Glomerular visceral epithelial cell (primary cell): ENCODE data around the gene LRP5.
"Not testable (repeated sequence)": the region's sequence is repeated elsewhere in the genome, so short reads cannot be mapped to it uniquely, and the experiment has no call there.

Source experiments
- DNase-seq: peaks from one replicate; pipeline ENCODE4 v3.0.0-alpha.2; 2016; ENCODE audit errors: extremely low spot score

Gene LRP5

DNA sequence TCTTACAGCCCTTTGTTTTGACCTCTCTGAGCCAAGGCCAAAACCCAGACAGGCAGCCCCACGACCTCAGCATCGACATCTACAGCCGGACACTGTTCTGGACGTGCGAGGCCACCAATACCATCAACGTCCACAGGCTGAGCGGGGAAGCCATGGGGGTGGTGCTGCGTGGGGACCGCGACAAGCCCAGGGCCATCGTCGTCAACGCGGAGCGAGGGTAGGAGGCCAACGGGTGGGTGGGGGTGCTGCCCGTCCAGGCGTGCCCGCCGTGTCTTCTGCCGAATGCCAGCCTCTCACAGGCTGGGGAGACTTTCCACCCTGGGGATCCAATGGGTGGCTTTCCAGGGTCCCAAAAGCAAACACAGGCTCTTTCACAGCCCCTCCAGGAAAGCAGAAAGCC lies 111.1 kb downstream of the LRP5 start:
- no peak for DNase-seq

DNA sequence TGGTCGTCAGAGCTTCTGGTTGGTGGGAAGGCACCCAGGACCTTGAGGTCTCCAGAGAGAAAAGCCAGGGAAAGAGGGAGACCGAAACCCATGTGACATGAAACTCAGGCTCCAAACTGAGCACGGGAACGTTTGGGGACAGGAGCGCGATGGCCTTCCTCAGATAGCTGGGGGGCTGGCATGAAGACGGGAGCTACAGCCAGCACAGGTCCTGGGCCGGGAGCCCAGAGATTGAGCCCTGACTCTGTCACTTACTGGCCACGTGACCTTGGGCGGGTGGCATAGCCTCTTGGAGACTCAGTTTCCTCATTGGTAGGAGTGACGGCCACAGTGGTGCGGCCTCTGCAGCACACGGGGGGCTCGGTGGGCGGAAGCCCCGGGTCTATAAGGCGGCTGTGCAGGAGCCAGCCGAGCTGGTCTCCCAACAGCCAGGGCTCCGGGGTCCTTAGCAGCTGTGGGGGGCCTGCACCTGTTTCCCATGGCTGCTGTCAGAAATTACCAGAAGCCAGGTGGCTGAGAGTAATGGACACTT lies 111.8 kb downstream of the LRP5 start:
- no peak for DNase-seq

DNA sequence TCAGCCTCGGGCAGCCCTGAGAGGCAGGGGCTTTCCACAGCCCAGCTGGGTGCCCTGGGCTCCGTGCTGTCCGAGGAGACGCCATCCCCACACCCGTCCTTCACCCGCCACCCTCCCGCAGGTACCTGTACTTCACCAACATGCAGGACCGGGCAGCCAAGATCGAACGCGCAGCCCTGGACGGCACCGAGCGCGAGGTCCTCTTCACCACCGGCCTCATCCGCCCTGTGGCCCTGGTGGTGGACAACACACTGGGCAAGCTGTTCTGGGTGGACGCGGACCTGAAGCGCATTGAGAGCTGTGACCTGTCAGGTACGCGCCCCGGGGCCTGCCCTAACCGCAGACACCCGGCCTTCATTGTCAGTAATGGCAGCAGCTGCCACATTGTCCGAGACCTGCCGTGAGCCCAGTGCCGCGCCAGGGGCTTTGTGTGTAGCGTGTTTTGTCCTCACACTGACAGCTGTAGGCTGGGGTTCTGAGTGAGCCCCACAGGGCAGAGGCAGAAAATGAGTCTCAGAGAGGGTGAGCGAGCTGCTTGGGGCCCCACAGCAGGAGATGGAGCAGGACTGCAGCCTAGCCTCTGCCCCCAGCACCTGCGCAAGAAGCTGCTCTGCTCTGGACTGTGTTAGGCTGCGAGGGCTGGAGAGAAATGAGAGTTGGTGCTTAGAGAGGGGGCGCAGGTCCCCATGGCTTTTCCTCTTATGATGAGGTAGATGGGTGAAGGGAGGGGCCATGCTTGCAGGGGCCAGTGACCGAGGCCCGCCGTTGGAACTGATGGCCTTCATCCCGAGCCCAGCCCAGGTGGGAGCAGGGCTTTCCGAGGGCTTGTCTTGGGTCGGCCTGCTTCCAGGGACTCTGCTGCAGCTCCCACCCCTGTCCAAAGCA lies 112.8 kb downstream of the LRP5 start:
- DNase-seq: no peak

DNA sequence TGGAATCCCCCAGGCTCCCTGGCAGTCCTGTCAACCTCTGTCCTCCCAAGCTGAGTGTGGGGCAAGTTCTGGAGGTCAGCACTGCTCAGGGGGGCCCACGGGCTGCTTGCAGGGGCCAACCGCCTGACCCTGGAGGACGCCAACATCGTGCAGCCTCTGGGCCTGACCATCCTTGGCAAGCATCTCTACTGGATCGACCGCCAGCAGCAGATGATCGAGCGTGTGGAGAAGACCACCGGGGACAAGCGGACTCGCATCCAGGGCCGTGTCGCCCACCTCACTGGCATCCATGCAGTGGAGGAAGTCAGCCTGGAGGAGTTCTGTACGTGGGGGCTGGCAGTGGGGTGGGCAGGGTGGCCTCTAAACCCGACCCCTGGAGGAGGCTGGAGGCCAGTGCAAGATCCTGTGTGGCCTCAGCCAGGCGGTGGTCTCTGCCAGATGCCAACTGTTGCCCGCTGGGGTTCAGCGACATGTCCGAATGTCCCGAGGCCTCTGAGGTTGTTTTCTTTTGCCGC lies 113.5 kb downstream of the LRP5 start:
- DNase-seq: no peak

DNA sequence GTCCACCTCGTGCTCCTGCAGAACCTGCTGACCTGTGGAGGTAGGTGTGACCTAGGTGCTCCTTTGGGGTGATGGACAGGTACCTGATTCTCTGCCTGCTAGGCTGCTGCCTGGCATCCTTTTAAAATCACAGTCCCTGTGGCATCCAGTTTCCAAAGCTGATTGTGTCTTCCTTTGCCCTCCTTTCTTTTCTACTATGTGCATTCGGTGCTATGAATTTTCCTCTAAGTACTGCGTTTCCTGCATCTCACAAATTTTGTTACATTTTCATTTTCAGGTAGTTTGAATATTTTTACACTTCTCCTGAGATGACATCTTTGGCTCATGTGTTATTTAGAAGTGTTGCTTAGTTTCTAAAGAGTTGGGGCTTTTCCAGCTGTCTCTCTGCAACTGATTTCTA lies 117.3 kb downstream of the LRP5 start:
- DNase-seq: no peak

DNA sequence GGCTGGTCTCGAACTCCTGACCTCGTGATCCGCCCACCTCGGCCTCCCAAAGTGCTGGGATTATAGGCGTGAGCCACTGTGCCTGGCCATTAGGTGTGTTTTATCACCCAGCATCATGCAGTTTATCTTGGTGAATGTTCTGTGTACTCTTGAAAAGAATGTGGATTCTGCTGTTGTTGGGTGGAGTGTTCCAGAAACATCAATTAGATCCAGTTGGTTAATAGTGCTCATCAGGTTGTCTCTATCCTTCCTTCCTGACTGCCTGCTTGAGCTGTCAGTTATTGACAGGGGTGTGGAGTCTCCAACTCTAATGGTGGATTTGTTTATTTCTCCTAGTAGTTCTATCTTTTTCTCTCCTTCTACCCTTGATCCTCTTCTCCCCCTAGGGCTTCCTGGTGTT lies 118.0 kb downstream of the LRP5 start:
- DNase-seq: no peak

DNA sequence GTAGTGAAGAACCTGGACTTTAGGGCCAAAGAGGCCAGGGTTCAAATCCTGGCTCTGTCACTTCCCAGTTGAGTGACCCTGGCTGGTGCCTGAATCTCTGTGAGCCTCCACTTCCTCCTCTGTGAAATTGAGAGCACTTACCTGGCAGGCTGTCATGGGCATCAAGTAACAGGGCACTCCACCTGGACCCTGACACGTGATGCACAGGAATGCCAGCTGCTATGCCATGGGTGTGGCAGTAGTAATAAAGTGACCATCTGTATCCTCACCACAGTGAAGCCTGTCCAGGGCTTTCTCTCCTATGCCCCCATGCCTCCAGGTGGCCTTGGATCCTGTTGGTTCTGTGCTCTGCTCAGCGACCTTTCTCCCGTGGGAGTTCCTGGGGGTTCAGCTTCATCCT lies 118.4 kb downstream of the LRP5 start:
- DNase-seq: no peak

DNA sequence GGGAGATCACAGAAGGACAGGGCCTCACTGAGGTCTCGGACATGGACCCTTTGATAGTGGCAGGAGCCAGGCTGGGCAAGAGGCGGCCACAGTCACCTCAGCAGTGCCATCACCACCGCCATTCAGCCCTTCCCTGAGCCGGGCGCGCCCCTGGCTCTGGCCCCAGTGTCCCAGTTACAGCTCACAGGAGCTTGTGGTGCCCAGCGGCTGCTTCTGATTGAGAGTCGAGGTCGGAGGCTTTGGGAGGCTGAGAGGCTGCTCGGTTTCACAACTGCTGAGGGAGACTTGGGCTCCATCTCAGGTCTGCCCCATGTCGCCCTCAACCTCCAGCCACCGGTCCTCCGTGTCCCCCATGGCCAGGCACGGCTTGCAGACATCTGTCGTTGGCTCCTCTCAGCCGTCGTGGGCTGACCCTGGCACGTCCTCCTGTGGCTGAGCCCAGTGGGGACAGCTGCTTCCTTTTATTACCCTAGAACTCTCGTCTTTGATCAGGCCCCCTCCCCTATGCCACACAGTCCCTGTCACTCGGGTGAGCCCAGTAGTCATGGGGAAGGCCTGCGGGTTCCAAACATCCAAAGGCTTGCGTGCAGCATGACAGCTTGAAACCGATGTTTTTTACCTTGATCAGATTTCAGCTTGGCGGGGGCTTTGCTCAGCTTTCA lies 119.7 kb downstream of the LRP5 start:
- no peak for DNase-seq

DNA sequence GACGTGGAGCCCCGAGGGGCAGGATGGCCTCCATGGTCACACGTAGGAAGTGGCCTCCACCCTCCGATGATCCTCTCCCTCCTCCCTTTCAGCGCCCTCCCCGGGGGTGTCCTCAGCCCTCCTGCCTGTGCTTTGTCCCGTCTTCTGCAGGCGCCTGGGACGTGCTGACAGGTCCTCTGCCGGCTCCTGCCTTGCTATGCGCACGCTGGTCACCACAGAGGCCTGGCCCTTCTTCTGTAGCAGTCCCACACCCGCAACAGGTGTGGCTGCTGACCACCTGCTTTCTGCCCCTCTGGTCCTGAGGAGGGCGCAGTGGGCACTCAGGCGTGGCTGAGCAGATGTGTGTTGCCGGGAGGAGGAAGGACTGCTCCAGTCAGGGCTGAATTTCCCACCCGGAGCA lies 120.5 kb downstream of the LRP5 start:
- no peak for DNase-seq

DNA sequence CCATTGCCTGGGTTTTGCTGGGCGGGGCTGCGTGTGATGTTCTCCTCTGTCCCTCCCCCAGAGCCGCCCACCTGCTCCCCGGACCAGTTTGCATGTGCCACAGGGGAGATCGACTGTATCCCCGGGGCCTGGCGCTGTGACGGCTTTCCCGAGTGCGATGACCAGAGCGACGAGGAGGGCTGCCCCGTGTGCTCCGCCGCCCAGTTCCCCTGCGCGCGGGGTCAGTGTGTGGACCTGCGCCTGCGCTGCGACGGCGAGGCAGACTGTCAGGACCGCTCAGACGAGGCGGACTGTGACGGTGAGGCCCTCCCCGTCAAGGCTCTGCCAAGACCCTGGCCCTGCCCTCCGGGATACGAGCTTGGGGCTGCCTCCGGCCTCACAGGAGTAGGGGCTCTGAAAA lies 121.2 kb downstream of the LRP5 start:
- no peak for DNase-seq

DNA sequence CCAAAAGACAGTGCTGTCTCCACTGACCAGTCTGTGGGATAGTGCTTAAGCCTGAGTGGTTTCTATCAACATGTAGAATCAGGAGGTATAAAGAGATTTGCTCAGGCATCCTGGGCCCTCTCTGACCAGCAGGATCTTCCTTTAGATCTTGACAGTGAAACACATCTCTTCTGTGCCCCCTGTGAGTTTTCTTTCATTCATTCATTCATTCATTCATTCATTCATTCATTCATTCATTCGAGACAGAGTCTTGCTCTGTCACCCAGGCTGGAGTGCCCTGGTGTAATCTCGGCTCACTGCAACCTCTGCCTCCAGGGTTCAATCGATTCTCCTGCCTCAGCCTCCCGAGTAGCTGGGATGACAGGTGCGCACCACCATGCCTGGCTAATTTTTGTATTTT lies 121.8 kb downstream of the LRP5 start:
- not testable (repeated sequence) for DNase-seq

DNA sequence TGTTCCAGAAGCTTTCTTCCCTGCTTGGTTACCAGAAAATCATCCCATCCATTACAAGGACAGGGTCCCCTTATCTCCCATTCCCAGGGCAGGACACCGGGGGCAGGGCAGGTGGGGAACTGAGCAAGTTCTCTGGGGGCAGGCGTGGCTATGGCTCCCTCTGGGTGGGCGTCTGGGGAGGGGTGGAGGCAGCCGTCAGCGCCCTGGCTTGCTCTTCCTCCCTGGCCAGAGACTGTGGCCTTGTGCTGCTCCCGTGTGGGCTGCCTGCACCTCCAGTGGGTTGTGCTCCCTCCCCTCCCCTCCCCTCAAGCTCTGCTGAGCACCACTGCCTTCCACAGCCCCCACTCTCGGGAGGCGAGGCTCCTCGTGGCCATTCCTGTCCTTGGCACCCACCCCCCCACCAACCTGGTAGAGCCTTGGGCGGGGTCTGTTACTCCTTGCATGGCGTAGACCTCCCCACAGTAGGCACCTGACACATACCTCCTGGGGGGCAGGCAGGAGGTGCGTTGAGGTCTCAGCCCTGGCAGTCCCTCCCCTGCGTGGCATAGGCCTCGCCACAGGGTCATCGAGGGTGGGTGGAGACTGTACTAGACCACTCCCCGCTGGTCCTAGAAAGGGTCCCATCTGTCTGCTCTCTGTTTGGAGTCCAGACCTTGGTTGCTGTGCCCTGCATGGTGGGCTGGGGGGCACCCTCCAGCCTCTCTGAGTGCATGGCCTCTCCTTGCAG lies 123.9 kb downstream of the LRP5 start:
- DNase-seq: no peak

DNA sequence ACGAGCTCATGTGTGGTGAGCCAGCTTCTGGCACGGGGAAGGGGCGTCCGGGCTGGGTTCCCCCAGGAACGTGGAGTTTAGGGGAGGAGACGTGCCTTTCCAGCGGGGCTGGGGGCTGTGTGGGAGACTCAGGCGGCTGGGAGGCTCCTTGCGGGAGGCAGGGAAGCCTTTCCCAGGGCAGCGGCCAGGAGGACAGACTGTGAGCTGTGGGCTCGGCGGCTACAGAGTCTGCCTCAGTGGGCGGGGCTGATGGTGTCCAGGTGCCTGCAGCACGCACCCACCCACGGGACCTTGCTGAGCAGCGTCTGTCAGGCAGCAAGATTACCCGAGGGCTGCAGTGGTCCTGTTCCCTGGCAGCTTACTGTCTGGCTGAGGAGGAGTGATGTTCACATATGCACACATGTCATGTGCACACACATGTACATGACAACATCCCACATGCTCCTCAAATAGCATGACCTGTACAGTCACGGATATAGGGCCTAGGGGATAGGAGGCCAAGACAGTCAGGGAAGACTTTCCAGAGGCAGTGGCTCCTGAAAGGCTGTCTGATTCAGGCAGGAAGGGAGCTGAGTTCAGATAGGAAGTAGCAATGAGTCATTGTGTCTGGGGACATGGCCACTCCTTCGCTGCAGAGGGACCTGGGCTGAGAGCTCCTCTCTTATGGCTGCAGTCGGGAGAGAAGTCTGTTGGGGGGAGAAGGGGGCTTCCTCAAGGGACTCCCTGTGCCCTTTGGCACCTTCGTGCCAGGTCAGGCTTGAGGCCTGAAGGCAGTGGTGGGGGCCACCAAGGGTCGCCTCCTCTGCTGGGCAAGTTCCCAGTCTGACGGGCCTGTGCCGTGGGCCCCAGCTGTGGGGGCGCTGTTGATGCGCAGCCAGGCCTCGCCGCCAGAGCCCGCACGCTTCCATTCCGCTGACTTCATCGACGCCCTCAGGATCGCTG lies 124.9 kb downstream of the LRP5 start:
- peak; percentile 26 for DNase-seq

DNA sequence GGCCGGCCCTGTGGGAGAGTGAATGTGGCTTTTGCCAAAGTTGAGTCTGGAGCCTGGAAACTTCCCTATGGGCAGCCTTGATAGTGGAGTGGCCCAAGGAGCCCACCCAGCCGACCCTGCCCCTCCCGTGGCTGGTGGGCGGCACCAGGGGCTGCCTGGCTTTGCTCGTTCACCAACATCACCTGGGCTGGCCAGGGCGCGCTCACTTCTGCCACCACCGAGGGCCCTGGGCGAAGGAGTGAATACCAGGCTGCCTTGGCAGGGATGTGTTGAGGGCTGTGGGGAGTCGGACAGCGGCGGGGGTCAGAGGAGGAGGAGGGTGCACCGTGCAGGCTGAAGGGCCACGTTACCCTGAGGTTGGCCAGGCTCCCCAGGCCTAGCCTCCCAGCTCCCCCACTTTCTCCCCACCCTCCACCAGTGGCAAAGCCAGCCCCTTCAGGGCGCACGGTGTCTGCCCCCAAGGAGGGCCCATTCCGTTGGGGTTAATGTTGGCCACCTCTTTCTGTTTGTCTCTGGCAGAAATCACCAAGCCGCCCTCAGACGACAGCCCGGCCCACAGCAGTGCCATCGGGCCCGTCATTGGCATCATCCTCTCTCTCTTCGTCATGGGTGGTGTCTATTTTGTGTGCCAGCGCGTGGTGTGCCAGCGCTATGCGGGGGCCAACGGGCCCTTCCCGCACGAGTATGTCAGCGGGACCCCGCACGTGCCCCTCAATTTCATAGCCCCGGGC lies 125.7 kb downstream of the LRP5 start:
- no peak for DNase-seq

DNA sequence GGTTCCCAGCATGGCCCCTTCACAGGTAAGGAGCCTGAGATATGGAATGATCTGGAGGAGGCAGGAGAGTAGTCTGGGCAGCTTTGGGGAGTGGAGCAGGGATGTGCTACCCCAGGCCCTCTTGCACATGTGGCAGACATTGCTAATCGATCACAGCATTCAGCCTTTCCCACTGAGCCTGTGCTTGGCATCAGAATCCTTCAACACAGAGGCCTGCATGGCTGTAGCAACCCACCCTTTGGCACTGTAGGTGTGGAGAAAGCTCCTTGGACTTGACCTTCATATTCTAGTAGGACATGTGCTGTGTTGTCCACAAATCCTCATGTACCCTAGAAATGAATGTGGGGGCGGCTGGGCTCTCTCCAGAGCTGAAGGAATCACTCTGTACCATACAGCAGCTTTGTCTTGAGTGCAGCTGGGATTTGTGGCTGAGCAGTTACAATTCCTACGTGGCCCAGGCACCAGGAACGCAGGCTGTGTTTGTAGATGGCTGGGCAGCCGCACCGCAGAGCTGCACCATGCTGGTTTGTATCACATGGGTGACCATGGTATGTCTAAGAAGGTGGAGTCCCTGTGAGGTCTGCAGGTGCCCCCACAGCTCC lies 126.4 kb downstream of the LRP5 start:
- DNase-seq: no peak

DNA sequence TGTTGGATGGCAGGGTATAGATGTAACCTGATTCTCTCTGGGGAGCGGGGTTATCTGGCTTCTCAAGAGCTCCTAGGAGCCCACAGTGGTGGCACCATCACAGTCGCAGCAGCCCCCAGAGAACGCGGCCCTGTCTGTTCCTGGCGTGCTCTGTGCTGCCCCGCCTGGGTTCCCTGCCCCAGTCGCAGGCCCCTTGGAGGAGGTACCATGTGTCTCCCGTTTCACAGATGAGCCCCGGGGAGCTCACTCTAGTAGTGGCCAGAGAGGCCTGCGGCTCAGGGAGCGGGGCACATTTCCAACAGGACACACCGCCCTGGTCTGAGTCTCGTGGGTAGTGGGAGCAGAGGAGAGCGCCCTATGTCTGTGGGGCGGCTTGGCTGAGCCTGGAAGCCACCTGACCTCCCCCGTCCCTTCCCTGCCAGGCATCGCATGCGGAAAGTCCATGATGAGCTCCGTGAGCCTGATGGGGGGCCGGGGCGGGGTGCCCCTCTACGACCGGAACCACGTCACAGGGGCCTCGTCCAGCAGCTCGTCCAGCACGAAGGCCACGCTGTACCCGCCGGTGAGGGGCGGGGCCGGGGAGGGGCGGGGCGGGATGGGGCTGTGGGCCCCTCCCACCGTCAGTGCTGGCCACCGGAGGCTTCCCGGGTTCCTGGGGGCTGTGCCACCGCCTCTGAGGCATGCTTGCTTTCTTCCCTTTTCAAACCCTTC lies 127.1 kb downstream of the LRP5 start:
- DNase-seq: no peak

DNA sequence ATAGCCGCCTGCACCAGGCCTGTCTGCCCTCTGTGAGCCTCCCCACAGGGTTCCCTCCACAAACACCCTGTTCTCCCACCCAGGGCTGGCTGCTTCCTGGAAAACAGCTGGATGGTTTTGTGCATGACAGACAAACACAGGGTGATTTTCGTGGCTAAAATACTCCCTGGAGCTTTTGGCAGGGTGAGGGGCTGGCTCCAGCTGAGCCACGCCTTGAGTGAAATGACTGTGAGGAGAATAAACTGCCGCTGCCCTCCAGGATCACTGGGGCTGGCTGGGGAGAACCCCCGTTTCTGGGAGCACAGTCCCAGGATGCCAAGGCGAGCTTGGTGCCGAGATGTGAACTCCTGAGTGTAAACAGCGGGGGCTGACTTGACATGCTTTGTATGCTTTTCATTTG lies 127.8 kb downstream of the LRP5 start:
- no peak for DNase-seq

DNA sequence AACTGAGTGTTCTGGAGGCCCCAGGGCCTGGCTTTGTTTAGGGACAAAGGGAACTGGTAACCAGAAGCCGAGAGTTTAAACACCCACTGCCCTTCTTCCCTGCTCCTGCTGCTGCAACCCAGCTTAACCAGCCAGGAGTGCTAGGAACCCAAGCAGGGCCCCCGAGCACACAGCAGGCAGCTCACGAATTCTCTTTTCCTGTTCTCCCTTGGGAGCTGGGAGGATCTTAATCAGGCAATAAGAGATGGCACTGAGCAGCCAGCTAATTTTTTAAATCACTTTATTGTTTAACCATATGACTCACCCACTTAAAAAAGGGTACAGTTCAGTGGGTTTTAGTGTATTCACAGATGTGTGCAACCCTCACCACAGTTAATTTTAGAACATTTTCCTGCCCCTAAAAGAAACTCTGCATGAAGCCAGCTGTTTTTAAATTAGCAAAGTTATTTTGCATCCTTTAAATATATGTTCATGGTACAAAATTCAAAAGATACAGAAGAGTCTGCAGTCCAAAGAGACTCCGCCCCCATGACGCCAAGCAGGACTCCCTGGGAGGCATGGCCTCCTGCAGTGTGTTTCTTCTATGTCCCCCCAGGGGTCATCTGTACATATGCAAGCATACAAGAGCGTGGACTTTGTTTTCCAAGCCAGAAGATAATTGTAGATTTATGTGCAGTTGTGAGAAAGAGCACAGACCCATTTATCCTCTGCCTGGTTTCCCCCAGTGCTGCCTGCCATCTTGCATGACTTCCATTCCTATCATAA lies 129.3 kb downstream of the LRP5 start:
- DNase-seq: peak; percentile 21

DNA sequence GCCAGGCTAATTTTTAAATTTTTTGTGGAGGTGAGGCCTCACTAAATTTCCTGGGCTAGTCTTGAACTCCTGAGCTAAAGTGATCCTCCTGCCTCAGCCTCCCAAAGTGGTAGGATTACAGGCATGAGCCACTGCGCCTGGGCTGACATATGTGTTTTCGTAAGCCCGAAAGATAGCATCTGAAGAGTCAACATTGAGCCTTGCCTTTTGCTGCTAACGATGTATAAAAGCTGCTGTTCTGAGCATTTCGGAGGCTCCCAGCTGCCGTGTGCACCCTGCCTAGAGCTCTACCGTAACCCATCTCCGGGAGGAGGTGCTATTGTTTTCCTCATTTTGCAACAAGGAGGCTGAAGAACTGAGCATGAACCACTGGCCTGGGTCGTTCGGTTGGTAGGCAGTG lies 130.0 kb downstream of the LRP5 start:
- DNase-seq: no peak
